DOHH2 (cell line): ENCODE results near the gene GLB1L.

Experiments used
- H3F3A ChIP-seq: fragments of 200-600 bp; sonication (generic), shearing (Covaris generic); 2 replicates; pipeline ENCODE4 v1.6.0; 2016; ENCODE audit warnings: antibody characterized with exemption, mild to moderate bottlenecking; ENCODE audit not compliant: control insufficient read depth, insufficient read depth
- H3K27ac ChIP-seq: fragments of 200-600 bp; sonication (generic); 2 replicates; pipeline ENCODE4 v1.5.1; 2014; ENCODE audit warnings: low read depth, mild to moderate bottlenecking, low read length, moderate library complexity
- H3K27me3 ChIP-seq: fragments of 200-600 bp; sonication (generic); 2 replicates; pipeline ENCODE4 v1.6.1; 2014; ENCODE audit warnings: mild to moderate bottlenecking, low read length, mixed read lengths; ENCODE audit not compliant: control insufficient read depth
- H3K36me3 ChIP-seq: fragments of 200-600 bp; sonication (generic); 2 replicates; pipeline ENCODE4 v1.6.1; 2014; ENCODE audit warnings: mild to moderate bottlenecking, low read length, moderate library complexity, mixed read lengths; ENCODE audit not compliant: control insufficient read depth
- H3K4me1 ChIP-seq: fragments of 200-600 bp; sonication (generic); 2 replicates; pipeline ENCODE4 v1.6.1; 2014; ENCODE audit warnings: mild to moderate bottlenecking, low read length, mixed read lengths; ENCODE audit not compliant: control insufficient read depth
- H3K4me2 ChIP-seq: fragments of 200-600 bp; sonication (generic); 2 replicates; pipeline ENCODE4 v1.6.0; 2014; ENCODE audit warnings: mild to moderate bottlenecking, low read length, moderate library complexity
- H3K4me3 ChIP-seq: fragments of 200-600 bp; sonication (generic); 2 replicates; pipeline ENCODE4 v1.5.1; 2014; ENCODE audit warnings: mild to moderate bottlenecking, low read length, mixed read lengths
- H3K79me2 ChIP-seq: fragments of 200-600 bp; sonication (generic); 2 replicates; pipeline ENCODE4 v1.6.1; 2014; ENCODE audit warnings: mild to moderate bottlenecking, low read length, mixed read lengths; ENCODE audit not compliant: control insufficient read depth
- H3K9me2 ChIP-seq: fragments of 200-600 bp; sonication (generic); replicated peaks from 2 replicates; pipeline ENCODE4 v1.6.1; 2014; ENCODE audit warnings: mild to moderate bottlenecking, low read length, mixed read lengths; ENCODE audit not compliant: control insufficient read depth
- H3K9me3 ChIP-seq: fragments of 200-600 bp; sonication (generic); 2 replicates; pipeline ENCODE4 v1.6.1; 2014; ENCODE audit warnings: antibody characterized with exemption, low read length, mixed read lengths; ENCODE audit not compliant: control insufficient read depth, insufficient read depth
- H4K20me1 ChIP-seq: fragments of 200-600 bp; sonication (generic); 2 replicates; pipeline ENCODE4 v1.6.0; 2014; ENCODE audit warnings: low read depth, mild to moderate bottlenecking, antibody characterized with exemption, low read length, moderate library complexity; ENCODE audit not compliant: control insufficient read depth, insufficient read depth
- CTCF ChIP-seq: fragments of 200-600 bp; sonication (generic); IDR thresholded peaks from one replicate; pipeline ENCODE4 v1.5.1; 2014; ENCODE audit warnings: antibody characterized with exemption, mild to moderate bottlenecking, low read depth, low read length; ENCODE audit not compliant: poor library complexity, severe bottlenecking
- EZH2phosphoT487 ChIP-seq: fragments of 200-600 bp; sonication (generic); IDR thresholded peaks from 2 replicates; pipeline ENCODE4 v1.6.1; 2017; ENCODE audit warnings: borderline replicate concordance, mild to moderate bottlenecking, antibody characterized with exemption, low read length, moderate library complexity, mixed read lengths

GLB1L gene

GRCh38 chr2:219292616-219293015 is 47.4 kb upstream of the GLB1L start:
- H3K27ac ChIP-seq = no peak overlapping the region
- H3K9me2 ChIP-seq = no peaks in the 10 kb centered on the region
- H3F3A ChIP-seq = peaks cover 2% of the 10 kb centered on the region; the same call in 1 of the 2 replicates

GRCh38 chr2:219291910-219292490 is 46.8 kb upstream of the GLB1L start:
- no peaks in the 10 kb centered on the region for H3K36me3 ChIP-seq
- no peaks in the 10 kb centered on the region for H3K79me2 ChIP-seq
- no peak for TF ChIP-seq EZH2phosphoT487
- TF ChIP-seq CTCF = no peak
- H3K27me3 ChIP-seq = no peaks in the 10 kb centered on the region
- no peaks in the 10 kb centered on the region for H3K9me3 ChIP-seq
- no peak overlapping the region for H3K4me2 ChIP-seq
- H3K9me2 ChIP-seq = no peaks in the 10 kb centered on the region
- H4K20me1 ChIP-seq = no peaks in the 10 kb centered on the region
- H3F3A ChIP-seq = peaks cover 2% of the 10 kb centered on the region; the same call in 1 of the 2 replicates
- peaks cover 18% of the 10 kb centered on the region for H3K4me1 ChIP-seq
- no peak overlapping the region for H3K4me3 ChIP-seq
- no peak overlapping the region for H3K27ac ChIP-seq

More at GRCh38 chr2:219292616-219293015, 47.4 kb upstream of the GLB1L start:
- Histone ChIP-seq H3K36me3 (no peaks in the 10 kb centered on the region), H3K27me3 (no peaks in the 10 kb centered on the region), H3K4me3 (no peak overlapping the region), H3K79me2 (no peaks in the 10 kb centered on the region), H4K20me1 (no peaks in the 10 kb centered on the region), H3K4me2 (no peak overlapping the region), H3K4me1 (peaks cover 18% of the 10 kb centered on the region), H3K9me3 (no peaks in the 10 kb centered on the region)
- TF ChIP-seq CTCF = no peak
- TF ChIP-seq EZH2phosphoT487 = no peak

GRCh38 chr2:219291394-219291793 is 46.1 kb upstream of the GLB1L start:
- no peak for TF ChIP-seq EZH2phosphoT487
- TF ChIP-seq CTCF = no peak
- Histone ChIP-seq H3K4me1 (peaks cover 18% of the 10 kb centered on the region), H3F3A (peaks cover 2% of the 10 kb centered on the region; the same call in 1 of the 2 replicates), H4K20me1 (no peaks in the 10 kb centered on the region), H3K9me3 (no peaks in the 10 kb centered on the region), H3K27me3 (no peaks in the 10 kb centered on the region), H3K4me2 (no peak overlapping the region), H3K36me3 (no peaks in the 10 kb centered on the region), H3K27ac (no peak overlapping the region), H3K4me3 (no peak overlapping the region), H3K9me2 (no peaks in the 10 kb centered on the region), H3K79me2 (no peaks in the 10 kb centered on the region)
